ENCODE results near the gene FXYD2. TPM values are rescaled to one million over a fixed set of nuclear protein-coding genes. Genes with fewer than 3 reads are reported as not detected.

Gene FXYD2
- total RNA-seq, 3 donors from 2014 or later (not counting 1 experiment from before 2014, with no cell fraction given) = 0.75 to 0.78 TPM; not detected in 1

DNA sequence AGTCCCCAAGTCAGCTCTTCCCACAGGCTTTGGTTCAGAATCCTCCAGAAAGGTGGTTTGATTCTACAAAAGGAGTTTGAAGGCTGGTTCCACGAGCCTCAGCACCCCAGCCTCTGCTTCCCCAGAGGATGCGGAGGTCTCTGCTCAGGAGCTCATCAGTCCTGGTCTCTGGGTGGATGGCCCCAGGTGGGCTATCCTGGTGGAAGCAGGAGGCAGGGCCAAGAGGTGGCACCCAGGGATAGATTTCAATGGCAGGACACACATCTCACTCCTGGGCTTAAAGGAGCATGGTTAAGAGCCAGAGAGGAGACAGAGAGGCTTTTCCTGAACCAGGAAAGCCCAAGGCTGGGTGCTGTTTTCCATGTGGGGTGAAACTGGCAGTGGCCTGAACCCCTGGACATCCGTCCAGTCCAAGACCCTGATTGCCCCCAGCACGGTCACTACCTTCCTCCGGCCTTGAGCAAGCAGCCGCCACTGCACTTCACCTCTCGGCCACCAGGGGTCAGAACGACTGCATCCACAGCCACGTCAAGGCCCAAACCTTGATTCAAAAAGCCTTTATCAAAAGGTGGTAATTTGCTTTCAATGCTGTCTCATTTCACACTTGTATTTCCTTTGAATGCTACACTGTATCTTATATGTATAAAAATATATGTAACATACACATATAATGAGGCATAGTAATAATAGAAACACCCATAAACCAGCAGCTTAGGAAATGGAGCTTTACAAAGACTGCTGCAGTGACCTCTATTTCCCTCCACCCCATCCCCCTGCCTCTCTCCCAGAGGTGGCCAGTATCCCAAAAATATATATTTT is 19.3 kb upstream of the FXYD2 start:
- intact Hi-C loops (cut with micrococcal nuclease) = loop anchor here (1.0 to 5.0 kb wide), 3 partner anchors 103 to 328 kb away; no protein-coding TSS in a partner anchor
- H3K4me1 ChIP-seq (ENCODE audit: control insufficient read depth, insufficient read depth, low read length) = peaks cover 17% of the 10 kb centered on the region
- no peak overlapping the region for H3K27ac ChIP-seq (ENCODE audit: low read length)
- no peaks in the 10 kb centered on the region for H3K27me3 ChIP-seq (ENCODE audit: control insufficient read depth, insufficient read depth, low read length)
- H3K4me3 ChIP-seq (ENCODE audit: low read length) = no peak overlapping the region
- DNase-seq (peak; percentile 78 to 90), ATAC-seq (peak; percentile 69 to 94 (median 86))
- Mint-ChIP-seq H3K27me3 (ENCODE audit: low read depth in 2 of 2) (no peaks in the 10 kb centered on the region), H3K36me3 (no peaks in the 10 kb centered on the region), H3K9me3 (no peaks in the 10 kb centered on the region), H3K4me1 (no peaks in the 10 kb centered on the region), H3K4me3 (no peak overlapping the region), H3K27ac (no peak overlapping the region)
- TF ChIP-seq, protein P1, sequence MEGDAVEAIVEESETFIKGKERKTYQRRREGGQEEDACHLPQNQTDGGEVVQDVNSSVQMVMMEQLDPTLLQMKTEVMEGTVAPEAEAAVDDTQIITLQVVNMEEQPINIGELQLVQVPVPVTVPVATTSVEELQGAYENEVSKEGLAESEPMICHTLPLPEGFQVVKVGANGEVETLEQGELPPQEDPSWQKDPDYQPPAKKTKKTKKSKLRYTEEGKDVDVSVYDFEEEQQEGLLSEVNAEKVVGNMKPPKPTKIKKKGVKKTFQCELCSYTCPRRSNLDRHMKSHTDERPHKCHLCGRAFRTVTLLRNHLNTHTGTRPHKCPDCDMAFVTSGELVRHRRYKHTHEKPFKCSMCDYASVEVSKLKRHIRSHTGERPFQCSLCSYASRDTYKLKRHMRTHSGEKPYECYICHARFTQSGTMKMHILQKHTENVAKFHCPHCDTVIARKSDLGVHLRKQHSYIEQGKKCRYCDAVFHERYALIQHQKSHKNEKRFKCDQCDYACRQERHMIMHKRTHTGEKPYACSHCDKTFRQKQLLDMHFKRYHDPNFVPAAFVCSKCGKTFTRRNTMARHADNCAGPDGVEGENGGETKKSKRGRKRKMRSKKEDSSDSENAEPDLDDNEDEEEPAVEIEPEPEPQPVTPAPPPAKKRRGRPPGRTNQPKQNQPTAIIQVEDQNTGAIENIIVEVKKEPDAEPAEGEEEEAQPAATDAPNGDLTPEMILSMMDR (IDR thresholded peaks at IDR 0.05) = peak; percentile 96
- WGBS (ENCODE audit: insufficient coverage) = 26% methylated on average over 9 of the region's 9 CpGs
- no peaks in the 10 kb centered on the region for H3K9me3 ChIP-seq (ENCODE audit: control insufficient read depth, insufficient read depth, low read length)
- no peaks in the 10 kb centered on the region for H3K36me3 ChIP-seq (ENCODE audit: control insufficient read depth, insufficient read depth, low read length)

DNA sequence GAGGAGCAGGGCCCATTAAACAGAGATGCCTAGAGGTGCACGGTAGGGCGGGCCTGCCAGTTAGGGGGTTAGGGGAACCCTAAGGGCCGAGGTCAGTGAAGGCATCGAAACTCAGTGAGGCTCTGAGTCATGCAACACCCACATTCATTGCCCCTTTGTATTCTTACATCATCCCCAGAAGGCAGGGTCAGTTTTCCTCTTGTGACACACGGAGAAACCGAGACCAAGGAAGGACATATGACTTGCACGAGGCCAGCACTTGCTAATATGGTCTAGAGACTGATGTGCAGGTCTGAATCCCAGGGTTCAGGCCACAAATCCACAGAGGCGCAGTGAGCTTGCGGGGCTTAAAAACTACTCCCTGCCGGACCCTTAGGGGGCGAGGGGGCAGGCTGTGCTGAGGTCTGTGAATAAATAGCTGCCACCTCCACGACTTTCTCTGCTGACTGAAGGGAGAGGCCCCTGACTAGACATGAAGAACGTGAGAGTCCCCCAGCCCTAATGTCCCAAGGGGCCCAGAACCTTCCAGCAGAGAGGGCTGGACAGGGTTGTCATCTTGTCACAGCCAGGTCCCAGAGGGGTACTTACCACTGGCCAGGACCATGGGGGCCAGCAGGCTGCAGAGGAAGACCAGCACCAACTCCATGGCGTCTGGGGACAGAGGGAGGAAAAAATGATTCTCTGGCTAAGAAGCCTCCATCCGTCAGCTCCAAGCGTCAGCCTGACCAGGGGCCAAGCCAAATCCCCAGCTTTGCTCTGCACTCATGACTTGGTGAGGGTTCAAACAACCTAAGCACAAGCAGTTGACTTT is 17.8 kb upstream of the FXYD2 start:
- no peaks in the 10 kb centered on the region for H3K36me3 Mint-ChIP-seq
- no peak overlapping the region for H3K4me3 ChIP-seq (ENCODE audit: low read length)
- no peaks in the 10 kb centered on the region for H3K9me3 ChIP-seq (ENCODE audit: control insufficient read depth, insufficient read depth, low read length)
- no peak overlapping the region for H3K4me3 Mint-ChIP-seq
- H3K9me3 Mint-ChIP-seq = no peaks in the 10 kb centered on the region
- H3K36me3 ChIP-seq (ENCODE audit: control insufficient read depth, insufficient read depth, low read length) = no peaks in the 10 kb centered on the region
- WGBS (ENCODE audit: insufficient coverage) = 80% methylated on average over 16 of the region's 16 CpGs
- H3K27me3 ChIP-seq (ENCODE audit: control insufficient read depth, insufficient read depth, low read length) = no peaks in the 10 kb centered on the region
- H3K27ac ChIP-seq (ENCODE audit: low read length) = peak overlapping the region; percentile 23
- no peak overlapping the region for H3K27ac Mint-ChIP-seq
- intact Hi-C loops (cut with micrococcal nuclease) = loop anchor here (5.0 kb wide), 1 partner anchor 330 kb away; no protein-coding TSS in a partner anchor
- DNase-seq = peak in 1 of 2 donors; percentile 14
- no peaks in the 10 kb centered on the region for H3K27me3 Mint-ChIP-seq (ENCODE audit: low read depth in 2 of 2)
- peaks cover 6 to 8% of the 10 kb centered on the region in 2 donors for H3K4me1 Mint-ChIP-seq
- TF ChIP-seq, protein P1 (IDR thresholded peaks at IDR 0.05) = no peak
- peaks cover 30% of the 10 kb centered on the region for H3K4me1 ChIP-seq (ENCODE audit: control insufficient read depth, insufficient read depth, low read length)
- ATAC-seq = peak in 2 of 3 donors; percentile 27 to 40

DNA sequence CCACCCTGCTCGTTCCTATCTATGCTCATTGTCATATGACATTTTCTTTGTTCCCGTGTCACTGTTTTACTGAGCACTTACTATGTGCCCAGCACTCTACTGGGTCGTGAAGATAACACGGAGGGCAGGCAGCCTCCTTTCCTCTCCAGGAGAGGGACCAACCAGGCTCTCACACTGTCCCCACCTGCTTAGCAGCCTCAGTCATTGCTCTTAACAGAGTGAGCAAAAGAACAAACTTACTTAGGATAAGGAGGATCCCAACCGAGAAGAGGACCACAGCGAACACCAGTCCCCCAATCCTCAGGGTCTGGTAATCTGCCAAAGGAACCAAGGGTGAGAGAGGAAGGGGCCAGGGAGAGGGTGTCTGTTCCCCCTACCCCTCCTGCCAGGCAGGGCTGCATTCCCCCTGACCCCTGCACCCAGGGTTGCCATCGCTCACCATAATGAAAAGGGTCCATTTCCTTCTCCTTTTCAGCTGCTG is 17.0 kb upstream of the FXYD2 start:
- H3K9me3 Mint-ChIP-seq = no peaks in the 10 kb centered on the region
- TF ChIP-seq, protein P1 (IDR thresholded peaks at IDR 0.05) = no peak
- no peaks in the 10 kb centered on the region for H3K9me3 ChIP-seq (ENCODE audit: control insufficient read depth, insufficient read depth, low read length)
- H3K36me3 Mint-ChIP-seq = no peaks in the 10 kb centered on the region
- 78% methylated on average over 5 of the region's 7 CpGs for WGBS (ENCODE audit: insufficient coverage)
- peaks cover 10 to 13% of the 10 kb centered on the region in 2 donors for H3K4me1 Mint-ChIP-seq
- no peak overlapping the region for H3K4me3 ChIP-seq (ENCODE audit: low read length)
- peaks cover 0 to 3% of the 10 kb centered on the region in 2 donors for H3K27me3 Mint-ChIP-seq (ENCODE audit: low read depth in 2 of 2)
- H3K36me3 ChIP-seq (ENCODE audit: control insufficient read depth, insufficient read depth, low read length) = no peaks in the 10 kb centered on the region
- peak overlapping the region; percentile 23 for H3K27ac ChIP-seq (ENCODE audit: low read length)
- DNase-seq = peak in 1 of 2 donors; percentile 4
- no peak overlapping the region for H3K27ac Mint-ChIP-seq
- no peaks in the 10 kb centered on the region for H3K27me3 ChIP-seq (ENCODE audit: control insufficient read depth, insufficient read depth, low read length)
- intact Hi-C loops (cut with micrococcal nuclease) = loop anchor here (5.0 kb wide), 1 partner anchor 331 kb away; no protein-coding TSS in a partner anchor
- peaks cover 37% of the 10 kb centered on the region for H3K4me1 ChIP-seq (ENCODE audit: control insufficient read depth, insufficient read depth, low read length)
- no peak overlapping the region for H3K4me3 Mint-ChIP-seq
- ATAC-seq = no peak

All from natural killer cell (primary cell).